GOT3 (cell line): Measurements from ENCODE around the gene CDH4.
"Not testable (repeated sequence)": the region's sequence is repeated elsewhere in the genome, so short reads cannot be mapped to it uniquely, and the experiment has no call there.

Source experiments
- DNase-seq: peaks from one replicate; lab custom pipeline; 2025; ENCODE audit warnings: mixed read lengths; lab: John Stamatoyannopoulos, UW

CDH4 gene

DNA sequence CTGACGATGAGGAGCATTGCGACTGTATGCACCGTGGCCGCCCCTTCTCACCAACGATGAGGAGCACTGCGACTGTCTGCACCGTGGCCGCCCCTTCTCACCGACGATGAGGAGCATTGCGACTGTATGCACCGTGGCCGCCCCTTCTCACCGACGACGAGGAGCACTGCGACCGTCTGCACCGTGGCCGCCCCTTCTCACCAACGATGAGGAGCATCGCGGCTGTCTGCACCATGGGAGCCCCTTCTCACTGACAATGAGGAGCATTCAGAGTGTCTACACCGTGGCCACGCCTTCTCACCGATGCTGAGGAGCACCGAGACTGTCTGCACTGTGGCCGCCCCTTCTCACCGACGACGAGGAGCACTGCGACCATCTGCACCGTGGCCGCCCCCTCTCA lies 692.9 kb downstream of the CDH4 start:
- not testable (repeated sequence) for DNase-seq

DNA sequence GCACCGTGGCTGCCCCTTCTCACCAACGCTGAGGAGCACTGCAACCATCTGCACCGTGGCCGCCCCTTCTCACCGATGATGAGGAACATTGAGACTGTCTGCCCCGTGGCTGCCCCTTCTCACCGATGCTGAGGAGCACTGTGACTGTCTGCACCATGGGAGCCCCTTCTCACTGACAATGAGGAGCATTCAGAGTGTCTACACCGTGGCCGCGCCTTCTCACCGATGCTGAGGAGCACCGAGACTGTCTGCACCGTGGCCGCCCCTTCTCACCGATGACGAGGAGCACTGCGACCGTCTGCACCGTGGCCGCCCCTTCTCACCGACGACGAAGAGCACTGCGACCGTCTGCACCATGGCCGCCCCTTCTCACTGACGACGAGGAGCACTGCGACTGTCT lies 693.4 kb downstream of the CDH4 start:
- DNase-seq: not testable (repeated sequence)

DNA sequence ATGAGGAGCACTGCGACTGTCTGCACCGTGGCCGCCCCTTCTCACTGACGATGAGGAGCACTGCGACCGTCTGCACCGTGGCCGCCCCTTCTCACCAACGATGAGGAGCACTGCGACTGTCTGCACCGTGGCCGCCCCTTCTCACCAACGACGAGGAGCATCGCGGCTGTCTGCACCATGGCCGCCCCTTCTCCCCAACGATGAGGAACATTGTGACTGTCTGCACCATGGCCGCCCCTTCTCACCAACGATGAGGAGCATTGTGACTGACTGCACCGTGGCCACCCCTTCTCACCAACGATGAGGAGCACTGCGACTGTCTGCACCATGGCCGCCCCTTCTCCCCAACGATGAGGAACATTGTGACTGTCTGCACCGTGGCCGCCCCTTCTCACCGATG lies 696.0 kb downstream of the CDH4 start:
- not testable (repeated sequence) for DNase-seq

DNA sequence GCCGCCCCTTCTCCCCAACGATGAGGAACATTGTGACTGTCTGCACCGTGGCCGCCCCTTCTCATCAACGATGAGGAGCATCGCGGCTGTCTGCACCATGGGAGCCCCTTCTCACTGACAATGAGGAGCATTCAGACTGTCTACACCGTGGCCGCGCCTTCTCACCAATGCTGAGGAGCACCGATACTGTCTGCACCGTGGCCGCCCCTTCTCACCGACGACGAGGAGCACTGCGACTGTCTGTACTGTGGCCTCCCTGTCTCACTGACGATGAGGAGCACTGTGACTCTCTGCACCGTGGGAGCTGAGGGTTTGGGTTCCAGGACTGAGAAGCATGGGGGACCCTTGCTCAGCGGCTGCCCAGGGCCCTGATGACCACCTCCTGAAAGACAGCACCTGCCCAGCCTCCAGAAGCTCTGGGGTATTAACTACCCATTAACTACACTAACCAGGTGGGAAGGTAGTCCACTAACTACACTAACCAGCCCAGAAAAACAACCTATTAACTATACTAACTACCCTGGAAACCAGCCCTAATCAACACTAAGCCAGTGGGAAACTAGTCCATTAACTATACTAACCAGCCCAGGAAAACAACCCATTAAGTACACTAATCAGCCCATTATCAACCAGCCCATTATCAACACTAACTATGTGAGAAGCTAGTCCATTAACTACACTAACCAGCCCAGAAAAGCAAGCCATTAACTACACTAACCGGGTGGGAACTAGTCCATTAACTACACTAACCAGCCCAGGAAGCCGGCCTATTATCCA lies 696.7 kb downstream of the CDH4 start:
- DNase-seq: no peak

DNA sequence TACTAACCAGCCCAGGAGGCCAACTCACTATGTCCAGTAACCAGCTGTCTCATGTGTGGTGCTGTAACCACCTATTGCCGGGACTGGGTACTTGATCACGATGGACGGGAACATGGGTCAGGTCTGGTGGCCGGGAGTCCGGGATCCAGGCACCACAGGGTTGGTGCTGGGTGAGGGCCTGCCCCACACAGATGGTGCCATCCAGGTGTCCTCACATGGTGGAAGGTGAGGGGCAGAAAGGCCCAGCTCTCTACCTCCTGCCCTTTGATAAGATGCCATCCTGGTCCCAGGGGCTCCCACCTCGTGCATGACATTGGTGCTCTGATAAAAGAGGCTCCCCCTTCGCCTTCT lies 697.3 kb downstream of the CDH4 start:
- DNase-seq: no peak

DNA sequence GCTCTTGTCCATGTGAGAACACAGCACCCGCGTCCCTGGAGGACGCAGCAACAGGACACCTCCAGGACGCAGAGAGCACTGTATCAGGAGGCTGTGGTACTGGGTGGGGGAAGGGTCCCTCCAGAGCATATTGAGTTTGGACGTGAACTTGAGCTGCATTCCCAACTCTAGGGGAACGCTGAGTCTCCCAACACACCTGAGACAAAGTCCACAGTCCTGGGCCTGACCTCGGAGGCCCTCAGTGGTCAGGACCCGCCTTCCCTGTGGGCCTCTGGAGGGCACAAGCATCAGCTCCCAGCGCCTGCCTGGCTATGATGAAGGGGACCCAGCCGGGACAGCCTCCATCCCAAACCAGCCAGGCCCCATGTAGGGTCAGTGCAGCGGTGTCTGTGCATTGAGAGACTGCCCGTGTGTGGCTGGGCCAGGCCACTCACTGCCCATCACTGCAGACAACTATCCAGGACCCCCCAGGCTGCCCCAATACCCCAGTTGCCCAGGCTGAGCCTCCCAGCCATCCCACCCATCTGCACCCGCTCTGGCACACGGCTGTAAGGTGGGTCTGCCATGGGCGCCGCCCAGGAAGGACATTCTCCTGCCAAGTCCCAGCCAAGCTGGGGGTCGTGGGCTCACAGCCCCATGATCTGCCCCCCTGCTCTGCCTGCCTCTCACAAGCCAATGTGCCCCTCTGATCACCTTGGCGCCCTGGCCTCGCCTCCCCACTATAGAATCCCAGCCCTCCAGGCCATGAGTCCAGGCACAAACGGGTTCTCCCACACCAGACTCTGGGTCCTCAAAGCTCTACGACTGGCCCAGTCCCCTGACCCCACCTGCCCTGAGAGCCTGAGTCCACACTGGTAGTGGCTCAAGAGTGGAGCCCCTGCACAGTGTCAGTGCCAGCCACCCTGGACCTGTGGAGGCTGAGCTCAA lies 697.9 kb downstream of the CDH4 start:
- no peak for DNase-seq

DNA sequence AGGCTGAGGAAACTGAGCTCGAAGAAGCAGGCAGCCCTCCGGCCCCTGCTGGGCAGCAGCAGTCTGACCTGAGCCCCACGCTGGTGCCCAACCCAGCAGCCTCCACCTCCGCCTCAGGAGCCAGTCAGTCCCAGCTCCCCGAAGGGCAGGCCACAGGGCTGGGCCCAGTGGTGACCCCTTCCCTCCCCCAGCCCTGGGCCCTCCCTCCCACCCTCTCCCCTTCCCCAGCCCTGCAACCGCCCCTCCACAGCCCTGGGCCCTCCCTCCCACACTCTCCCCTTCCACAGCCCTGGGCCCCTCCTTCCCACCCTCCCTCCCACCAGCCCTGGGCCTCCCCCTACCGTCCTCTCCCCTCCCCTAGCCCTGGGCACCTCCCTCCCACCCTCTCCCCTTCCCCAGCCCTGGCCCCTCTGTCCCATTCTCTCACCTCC lies 698.6 kb downstream of the CDH4 start:
- DNase-seq: no peak

DNA sequence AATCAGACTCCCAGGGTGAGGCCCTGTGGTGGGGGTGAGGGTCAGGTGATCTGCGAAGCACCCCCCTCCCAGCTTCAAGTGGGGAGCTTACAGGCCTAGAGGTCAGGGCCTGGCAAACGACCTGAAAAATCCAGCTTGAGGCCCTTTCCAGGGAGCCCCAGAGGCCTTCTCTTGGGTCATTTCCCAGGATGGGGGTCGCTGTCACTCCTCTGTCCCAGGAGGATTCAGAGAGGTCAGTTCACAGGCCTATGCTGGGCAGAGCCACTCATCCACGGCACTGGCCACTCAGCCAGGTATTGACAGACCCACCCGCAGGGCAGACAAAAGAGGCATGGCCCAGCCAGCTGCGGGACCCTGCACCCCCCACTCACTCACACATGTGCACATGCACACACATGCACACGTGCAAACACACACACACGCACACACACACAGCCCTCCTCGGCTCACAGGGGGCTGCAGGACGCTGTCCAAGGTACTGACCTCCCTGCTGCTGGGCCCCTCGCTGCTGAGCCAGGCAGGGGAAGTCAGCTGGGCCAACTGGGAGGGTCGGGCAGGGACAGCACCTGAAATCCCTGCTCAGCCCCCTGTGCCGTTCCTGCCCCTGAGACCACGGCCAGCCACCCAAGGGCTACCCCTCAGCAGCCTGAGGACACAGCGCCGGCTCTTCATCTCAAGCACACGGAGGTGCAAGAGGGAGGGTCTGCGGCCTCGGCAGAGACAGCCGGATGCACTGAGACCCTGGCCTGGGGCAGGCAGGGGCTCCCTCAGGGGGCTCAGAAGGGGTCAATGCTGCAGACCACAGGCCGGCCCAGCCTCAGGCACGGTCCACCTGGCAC lies 699.9 kb downstream of the CDH4 start:
- no peak for DNase-seq

DNA sequence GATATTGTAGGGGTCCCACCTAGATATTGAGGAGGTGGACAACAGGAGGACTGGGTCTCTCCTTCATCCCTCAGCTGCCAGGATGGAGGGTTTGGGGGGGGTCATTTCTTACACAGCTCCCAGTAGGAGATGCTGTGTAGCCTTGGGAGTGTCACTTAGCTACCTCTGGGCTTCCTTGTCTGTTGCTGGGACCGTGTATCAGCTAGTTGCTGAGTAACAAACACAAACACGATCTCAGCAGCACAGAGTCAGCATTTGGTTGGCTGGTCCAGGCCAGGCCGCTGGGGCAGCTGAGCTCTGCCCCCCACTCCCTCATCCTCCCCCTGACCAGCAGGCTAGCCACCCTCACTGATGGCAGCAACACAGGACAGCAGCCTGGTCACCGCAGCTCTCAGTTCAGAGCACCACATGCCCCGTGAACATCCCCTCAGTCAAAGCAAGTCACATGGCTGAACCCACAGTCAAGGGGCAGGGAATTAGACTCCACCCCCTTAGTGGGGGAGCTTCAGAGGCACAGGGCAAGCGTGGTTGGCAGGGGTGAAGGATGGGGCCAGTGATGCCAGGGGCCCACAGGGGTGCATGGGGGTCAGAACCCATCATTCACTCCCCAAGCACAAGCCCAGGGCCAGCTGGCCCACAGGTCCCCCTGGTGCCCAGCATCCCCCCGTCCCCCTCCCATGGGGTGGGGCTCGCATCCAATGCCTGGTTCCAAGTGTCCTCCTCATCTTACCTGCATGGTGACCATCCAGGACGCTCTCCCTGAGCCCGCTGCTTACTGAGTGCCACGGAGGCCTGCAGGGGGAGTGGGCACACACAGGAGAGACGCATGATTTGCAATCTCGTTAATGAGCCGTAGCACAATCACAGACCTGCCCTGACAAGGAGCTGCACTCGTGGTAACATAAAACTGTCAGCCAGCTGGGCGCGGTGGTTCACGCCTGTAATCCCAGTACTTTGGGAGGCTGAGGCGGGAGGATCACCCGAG lies 701.3 kb downstream of the CDH4 start:
- no peak for DNase-seq

DNA sequence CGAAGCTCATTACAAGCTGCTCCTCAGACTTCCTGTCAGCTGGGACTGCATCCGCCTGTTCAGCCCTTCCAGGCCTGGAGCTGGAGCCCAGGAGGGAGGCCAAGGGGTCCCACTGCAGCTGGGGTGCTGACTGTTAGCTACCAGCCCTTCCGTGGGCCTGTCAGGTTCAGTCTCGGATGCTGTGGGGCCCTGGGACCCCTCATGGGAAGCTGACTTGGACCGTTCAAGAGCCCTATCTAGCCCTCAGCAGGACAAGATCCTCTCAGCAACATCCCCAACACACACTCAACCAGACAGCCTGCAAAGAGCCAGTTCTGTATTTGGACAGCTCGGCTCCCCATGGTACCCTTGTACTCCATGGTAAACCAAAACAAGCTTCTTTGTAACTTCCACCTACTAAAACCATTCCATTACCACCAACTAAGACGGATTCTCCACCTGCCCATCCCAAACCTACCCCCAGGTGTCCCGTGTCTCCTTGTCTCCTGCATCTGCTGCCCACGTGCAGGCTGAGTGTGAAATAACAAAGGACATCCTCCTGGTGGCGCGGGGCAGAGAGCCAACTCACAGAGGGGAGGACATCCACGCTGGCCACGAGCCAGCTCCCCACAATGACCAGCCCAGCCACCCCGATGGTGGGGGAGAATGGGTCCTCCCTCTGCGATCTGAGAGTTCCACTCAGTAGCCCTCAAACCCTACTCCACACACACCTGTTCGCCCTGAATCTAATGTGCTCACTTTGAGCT lies 702.4 kb downstream of the CDH4 start:
- DNase-seq: no peak

DNA sequence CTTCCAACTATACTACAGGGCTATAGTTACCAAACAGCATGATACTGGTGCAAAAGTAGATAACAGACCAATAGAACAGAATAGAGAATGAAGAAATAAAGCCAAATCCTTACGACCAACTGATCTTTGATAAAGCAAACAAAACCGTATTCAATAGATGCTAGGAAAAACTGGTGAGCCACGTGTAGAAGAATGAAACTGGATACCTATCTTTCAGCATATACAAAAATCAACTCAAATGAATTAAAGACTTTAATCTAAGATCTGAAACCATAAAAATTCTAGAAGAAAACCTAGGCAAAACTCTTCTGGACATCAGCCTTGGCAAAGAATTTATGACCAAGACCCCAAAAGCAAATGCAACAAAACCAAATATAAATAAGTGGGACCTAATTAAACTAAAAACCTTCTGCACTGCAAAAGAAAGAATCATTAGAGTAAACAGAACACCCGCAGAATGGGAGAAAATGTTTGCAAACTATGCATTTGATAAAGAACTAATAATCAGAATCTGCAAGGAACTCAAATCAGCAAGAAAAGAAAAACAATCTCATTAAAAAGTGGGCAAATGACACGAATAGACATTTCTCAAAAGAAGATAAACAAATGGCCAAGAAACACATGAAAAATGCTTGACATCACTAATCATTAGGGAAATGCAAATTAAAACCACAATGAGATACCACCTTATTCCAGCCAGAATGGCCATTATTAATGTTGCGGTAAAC lies 703.8 kb downstream of the CDH4 start:
- no peak for DNase-seq

DNA sequence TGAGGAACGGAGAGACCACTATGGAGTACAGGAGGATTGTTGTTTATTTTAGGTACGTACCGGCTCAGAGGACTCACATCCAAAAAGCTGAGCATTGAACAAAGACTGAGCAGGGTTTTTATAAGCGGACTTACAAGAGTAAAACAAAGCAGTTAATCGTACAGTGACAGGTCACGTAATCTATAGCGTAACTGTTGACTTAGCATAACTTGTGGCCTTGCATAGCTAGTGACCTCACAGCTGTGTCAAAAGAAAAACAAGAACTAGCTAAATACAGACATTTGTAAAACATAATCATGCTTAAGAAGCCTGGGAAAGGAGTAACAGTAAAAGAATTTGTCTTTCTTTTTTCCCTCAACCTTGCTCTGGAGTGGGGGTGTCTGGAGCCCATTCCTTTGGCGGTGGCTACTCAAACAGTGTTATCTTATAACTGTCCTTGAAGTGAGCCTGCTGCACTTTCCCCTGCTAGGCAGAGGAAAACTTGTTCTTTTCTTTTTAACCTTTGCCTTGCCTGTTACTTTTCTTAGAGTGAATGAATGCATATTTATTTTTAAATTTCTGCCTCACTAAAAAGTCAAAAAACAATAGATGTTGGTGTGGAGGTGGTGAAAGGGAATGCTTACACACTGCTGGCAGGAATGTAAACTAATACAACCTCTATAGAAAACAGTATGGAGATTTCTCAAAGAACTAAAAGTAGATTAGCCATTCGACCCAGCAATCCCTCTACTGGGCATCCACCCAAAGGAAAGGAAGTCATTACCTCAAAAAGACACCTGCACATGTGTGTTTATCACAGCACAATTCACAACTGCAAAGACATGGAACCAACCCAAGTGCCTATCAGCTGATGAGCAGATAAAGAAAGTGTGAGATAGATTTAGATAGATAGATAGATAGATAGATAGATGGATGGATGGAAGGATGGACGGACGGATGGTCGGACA lies 704.6 kb downstream of the CDH4 start:
- no peak for DNase-seq

DNA sequence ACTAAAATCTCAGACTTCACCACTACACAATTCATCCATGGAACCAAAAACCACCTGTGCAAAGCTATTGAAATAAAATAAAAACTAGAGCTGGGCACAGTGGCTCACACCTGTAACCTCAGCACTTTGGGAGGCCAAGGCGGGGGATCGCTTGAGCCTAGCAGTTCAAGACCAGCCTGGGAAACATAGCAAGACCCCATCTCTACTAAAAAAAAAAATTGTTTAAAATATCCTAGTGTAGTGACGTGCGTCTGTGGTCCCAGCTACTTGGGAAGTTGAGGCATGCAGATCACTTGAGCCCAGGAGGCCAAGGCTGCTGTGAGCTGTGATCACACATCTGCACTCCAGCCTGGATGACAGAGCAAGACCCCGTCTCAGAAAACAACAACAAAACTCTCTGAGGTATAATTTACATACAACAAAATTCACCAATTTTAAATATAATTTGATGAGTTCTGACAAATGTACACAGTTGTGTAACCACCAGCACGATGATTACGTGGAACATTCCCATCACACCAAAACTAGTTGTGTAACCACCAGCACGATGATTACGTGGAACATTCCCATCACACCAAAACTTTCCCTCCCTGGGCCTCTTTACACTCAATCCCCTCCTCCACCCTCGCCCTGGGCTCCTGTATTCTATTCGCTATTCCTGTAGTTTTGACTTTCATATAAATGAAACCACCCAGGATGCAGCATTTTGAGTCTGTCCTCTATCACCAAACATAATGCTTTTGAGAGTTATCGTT lies 706.1 kb downstream of the CDH4 start:
- DNase-seq: no peak

DNA sequence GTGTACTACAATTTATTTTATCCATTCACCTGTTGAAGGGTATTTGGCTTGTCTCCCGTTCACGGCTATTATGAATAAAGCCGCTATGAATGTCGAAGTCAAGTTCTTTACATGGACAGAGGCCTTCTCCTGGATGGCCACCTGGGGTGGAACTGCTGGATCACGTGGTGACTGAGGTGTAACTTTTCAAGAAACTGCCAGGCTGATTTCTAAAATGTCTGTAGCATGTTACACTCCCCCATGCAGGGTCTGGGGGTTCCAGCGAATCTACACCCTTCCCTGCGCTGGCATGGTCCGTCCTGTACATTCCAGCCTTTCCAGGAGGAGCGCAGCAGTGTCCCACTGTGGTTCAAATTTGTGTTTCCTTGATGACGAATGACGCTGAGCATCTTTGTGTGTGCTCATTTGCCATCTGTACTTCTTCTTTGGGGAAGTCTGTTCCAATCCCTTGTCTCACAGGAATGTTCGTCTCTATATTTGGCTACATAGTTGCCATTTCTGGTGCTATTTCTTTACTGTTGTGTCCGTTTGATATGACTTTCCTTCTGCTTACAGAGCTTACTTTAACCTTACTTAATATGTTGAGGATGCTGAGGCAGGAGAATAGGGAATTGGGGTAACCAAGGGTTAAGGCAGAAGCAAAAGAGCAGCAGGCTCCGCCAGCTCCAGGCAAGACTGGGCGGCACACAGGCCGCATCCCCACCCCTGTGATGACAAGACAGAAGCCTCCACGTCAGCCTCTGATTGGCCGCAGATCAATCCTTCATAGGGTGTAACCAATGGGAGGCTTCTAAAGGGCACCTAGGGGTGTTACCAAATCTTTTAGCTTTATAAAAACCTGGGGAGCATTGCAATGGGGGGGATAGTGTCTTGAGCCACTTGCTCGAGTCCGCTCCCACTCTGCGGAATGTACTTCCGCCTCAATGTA lies 707.0 kb downstream of the CDH4 start:
- no peak for DNase-seq

DNA sequence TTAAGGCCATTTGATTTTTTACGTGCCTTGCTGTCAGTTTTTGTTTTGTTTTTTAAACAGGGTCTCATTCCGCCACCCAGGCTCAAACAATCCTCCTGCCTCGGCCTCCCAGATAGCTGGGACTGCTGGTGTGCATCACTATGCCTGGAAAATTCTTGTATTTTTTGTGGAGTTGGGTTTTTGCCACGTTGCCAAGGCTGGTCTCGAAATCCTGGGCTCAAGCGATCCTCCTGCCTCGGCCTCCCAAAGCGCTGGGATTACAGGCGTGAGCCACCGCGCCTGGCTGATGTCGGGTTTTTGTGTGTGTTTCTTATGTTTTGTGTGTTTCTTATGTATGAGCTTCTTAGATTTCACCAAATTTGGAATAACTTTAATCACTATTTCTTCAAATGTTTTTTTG lies 708.8 kb downstream of the CDH4 start:
- no peak for DNase-seq

DNA sequence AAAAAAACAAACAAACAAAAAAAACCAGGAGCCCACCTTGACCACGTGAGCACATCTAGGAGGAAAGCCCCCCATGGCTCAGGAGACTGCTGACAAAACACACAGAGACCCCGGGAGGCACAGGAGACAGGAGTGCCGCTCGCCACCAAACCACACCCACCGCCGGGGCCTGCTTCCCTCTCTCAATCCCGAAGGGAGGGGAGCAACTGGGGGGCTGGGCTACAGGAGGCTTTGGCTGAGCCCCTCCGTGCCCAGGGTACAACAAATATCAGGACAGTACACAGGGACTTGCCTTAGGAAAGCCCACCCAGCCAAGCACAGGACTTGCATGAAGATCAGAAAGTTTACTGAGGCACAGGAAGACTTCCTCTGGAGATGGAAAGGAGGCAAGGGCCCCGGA lies 711.1 kb downstream of the CDH4 start:
- DNase-seq: no peak
